ENCODE data around the gene CARMIL1. TPM values are rescaled to one million over a fixed set of nuclear protein-coding genes. Genes with fewer than 3 reads are reported as not detected.

Gene CARMIL1
- total and polyA plus RNA-seq, 10 donors: 3.7 to 34.8 (median 9.3) TPM

GRCh38 chr6:25275436-25275835 lies 3.7 kb upstream of the CARMIL1 start:
- H3K27me3 ChIP-seq (replicated peaks in 1 of 7): peaks cover 0 to 25% (median 0%) of the 10 kb centered on the region in 7 donors
- H3K4me1 ChIP-seq: peaks cover 3 to 37% (median 19%) of the 10 kb centered on the region in 6 donors
- intact Hi-C loops (cut with DNase I; ENCODE audit: low total_unique reads): loop anchor here (5.0 kb wide), 1 partner anchor 212 kb away; no protein-coding TSS in a partner anchor
- WGBS, 5 donors: 89 to 94% (median 92%) methylated on average over 1 of the region's 1 CpG
- DNase-seq: no peak
- no peak overlapping the region for H3K27ac ChIP-seq
- H3K9me3 ChIP-seq: no peaks in the 10 kb centered on the region
- no peaks in the 10 kb centered on the region for H3K36me3 ChIP-seq
- TF ChIP-seq POLR2A (IDR thresholded peaks at IDR 0.05) (no peak), POLR2AphosphoS5 (IDR thresholded peaks at IDR 0.05) (no peak)
- TF ChIP-seq, protein P1, sequence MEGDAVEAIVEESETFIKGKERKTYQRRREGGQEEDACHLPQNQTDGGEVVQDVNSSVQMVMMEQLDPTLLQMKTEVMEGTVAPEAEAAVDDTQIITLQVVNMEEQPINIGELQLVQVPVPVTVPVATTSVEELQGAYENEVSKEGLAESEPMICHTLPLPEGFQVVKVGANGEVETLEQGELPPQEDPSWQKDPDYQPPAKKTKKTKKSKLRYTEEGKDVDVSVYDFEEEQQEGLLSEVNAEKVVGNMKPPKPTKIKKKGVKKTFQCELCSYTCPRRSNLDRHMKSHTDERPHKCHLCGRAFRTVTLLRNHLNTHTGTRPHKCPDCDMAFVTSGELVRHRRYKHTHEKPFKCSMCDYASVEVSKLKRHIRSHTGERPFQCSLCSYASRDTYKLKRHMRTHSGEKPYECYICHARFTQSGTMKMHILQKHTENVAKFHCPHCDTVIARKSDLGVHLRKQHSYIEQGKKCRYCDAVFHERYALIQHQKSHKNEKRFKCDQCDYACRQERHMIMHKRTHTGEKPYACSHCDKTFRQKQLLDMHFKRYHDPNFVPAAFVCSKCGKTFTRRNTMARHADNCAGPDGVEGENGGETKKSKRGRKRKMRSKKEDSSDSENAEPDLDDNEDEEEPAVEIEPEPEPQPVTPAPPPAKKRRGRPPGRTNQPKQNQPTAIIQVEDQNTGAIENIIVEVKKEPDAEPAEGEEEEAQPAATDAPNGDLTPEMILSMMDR (IDR thresholded peaks at IDR 0.05 in 8 of 11, conservative IDR thresholded peaks at IDR 0.05 in 3 of 11): no peak
- no peak overlapping the region for H3K4me3 ChIP-seq

GRCh38 chr6:25277386-25277785 lies 1.8 kb upstream of the CARMIL1 start:
- TF ChIP-seq, protein P1 (IDR thresholded peaks at IDR 0.05 in 8 of 11, conservative IDR thresholded peaks at IDR 0.05 in 3 of 11): no peak
- TF ChIP-seq POLR2AphosphoS5 (IDR thresholded peaks at IDR 0.05) (no peak), POLR2A (IDR thresholded peaks at IDR 0.05) (no peak)
- Histone ChIP-seq H3K4me3 (no peak overlapping the region), H3K9me3 (no peaks in the 10 kb centered on the region), H3K4me1 (peaks cover 3 to 42% (median 21%) of the 10 kb centered on the region in 6 donors), H3K27ac (no peak overlapping the region), H3K36me3 (no peaks in the 10 kb centered on the region), H3K27me3 (replicated peaks in 1 of 7) (peaks cover 0 to 21% (median 0%) of the 10 kb centered on the region in 7 donors)
- 79 to 92% (median 86%) methylated on average over 1 of the region's 1 CpG for WGBS, 5 donors
- DNase-seq: no peak
- intact Hi-C loops (cut with DNase I; ENCODE audit: low total_unique reads): loop anchor here (5.0 kb wide), 1 partner anchor 210 kb away; no protein-coding TSS in a partner anchor

GRCh38 chr6:25277857-25278256 lies 1.3 kb upstream of the CARMIL1 start:
- Histone ChIP-seq H3K4me3 (peak overlapping the region in 1 of 8 donors; percentile 89), H3K27ac (no peak overlapping the region), H3K27me3 (replicated peaks in 1 of 7) (peaks cover 0 to 18% (median 0%) of the 10 kb centered on the region in 7 donors), H3K4me1 (peaks cover 3 to 42% (median 21%) of the 10 kb centered on the region in 6 donors), H3K36me3 (no peaks in the 10 kb centered on the region), H3K9me3 (no peaks in the 10 kb centered on the region)
- intact Hi-C loops (cut with DNase I; ENCODE audit: low total_unique reads): loop anchor here (5.0 kb wide), 1 partner anchor 209 kb away; no protein-coding TSS in a partner anchor
- 96 to 100% (median 98%) methylated on average over 1 of the region's 1 CpG for WGBS, 5 donors
- TF ChIP-seq POLR2A (IDR thresholded peaks at IDR 0.05): no peak
- no peak for TF ChIP-seq POLR2AphosphoS5 (IDR thresholded peaks at IDR 0.05)
- TF ChIP-seq, protein P1 (IDR thresholded peaks at IDR 0.05 in 8 of 11, conservative IDR thresholded peaks at IDR 0.05 in 3 of 11): no peak
- no peak for DNase-seq

GRCh38 chr6:25278261-25278913 lies 787 bp upstream of the CARMIL1 start:
- Histone ChIP-seq H3K36me3 (no peaks in the 10 kb centered on the region), H3K4me1 (peaks cover 3 to 42% (median 21%) of the 10 kb centered on the region in 6 donors), H3K27me3 (replicated peaks in 1 of 7) (peaks cover 0 to 18% (median 0%) of the 10 kb centered on the region in 7 donors), H3K9me3 (no peaks in the 10 kb centered on the region), H3K27ac (peak overlapping the region in 5 of 8 donors; percentile 59 to 79 (median 67)), H3K4me3 (peak overlapping the region; percentile 53 to 89 (median 79))
- DNase-seq: no peak
- intact Hi-C loops (cut with DNase I; ENCODE audit: low total_unique reads): loop anchor here (5.0 kb wide), 1 partner anchor 209 kb away; no protein-coding TSS in a partner anchor
- WGBS, 5 donors: 7 to 8% (median 7%) methylated on average over 16 of the region's 16 CpGs
- TF ChIP-seq POLR2A (IDR thresholded peaks at IDR 0.05) (no peak), POLR2AphosphoS5 (IDR thresholded peaks at IDR 0.05) (no peak)
- TF ChIP-seq, protein P1 (IDR thresholded peaks at IDR 0.05 in 8 of 11, conservative IDR thresholded peaks at IDR 0.05 in 3 of 11): no peak

Data from spleen (tissue), 11 donors.